Camera-type eye (tissue), 1 donor: Measurements from ENCODE around the gene CCDC152. TPM values are rescaled to one million over a fixed set of nuclear protein-coding genes. Genes with fewer than 3 reads are reported as not detected.

ENCODE experiments used
- total RNA-seq: library from RNA; depleted of rRNA; stranded (reverse); fragments of >200 nt; gene quantifications from one replicate; pipeline ENCODE4 v1.2.3, GENCODE V29; 2014

The CCDC152 gene, protein sequence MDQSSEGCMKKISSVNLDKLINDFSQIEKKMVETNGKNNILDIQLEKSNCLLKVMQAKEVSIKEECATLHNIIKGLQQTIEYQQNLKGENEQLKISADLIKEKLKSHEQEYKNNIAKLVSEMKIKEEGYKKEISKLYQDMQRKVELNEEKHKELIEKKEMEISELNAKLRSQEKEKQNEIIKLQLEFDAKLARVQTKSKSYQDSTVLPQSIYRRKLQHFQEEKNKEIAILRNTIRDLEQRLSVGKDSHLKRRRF
- total RNA-seq = 6.1 TPM

GRCh38 chr5:42756606-42757601 lies at the start of gene CCDC152:
Gene CCDC152 (plus strand): TSS chr5:42756818. CDS start chr5:42759122, 2,304 bp downstream.

GRCh38 chr5:42811591-42812446 lies 55.2 kb downstream of the CCDC152 start, which contains the start of gene SELENOP:
Gene SELENOP (minus strand): TSS chr5:42811892. CDS start chr5:42808353, 3,539 bp downstream.

Other genes starting within 250 kb of the CCDC152 start
- gene SELENOP, start 55.1 kb downstream of the CCDC152 start, total RNA-seq = 304 TPM